ENCODE results near the gene ALPK1. TPM values are rescaled to one million over a fixed set of nuclear protein-coding genes. Genes with fewer than 3 reads are reported as not detected.
A peak's percentile ranks its signal among the peaks of the same experiment; 100 is the strongest.

The ALPK1 gene
- polyA plus RNA-seq, 1 donor from 2014 or later = 0.10 TPM

DNA sequence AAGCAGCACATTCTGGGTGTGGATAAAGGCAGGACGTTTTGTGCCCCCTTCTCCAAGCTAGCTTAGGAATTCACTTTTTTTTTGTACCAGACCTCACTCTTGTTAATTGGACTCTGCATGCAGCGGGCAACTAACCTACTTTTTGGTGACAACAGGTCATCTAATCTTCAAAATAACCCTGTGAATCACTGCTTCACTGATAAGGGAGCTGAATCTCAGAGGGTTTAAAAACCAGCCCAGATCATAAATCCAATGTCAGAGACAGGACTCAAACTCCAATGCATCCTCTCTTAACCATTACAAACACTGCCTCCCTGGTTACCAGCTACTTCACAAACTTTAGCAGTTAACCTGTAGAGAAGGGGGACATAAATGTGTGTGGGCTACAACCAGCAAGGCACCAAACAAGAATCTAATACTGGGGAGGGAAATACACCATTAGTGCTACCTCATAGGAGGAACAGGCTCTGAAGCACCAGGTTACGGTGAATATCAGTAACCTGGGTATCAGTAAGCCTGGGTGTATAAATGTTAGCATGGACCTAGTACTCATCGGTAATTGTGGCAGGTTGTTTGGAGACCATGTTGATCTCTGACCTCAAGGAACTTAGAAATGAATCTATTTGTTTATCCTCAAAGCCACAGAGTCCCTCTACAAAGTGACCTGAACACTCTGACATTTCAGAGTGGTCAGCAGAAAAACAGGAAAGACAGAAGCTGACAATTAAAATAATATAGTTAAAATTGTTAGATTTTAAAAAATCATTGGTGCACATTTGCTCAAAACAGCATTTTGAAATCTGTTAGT is 14.1 kb upstream of the ALPK1 start:
- Histone ChIP-seq H2AFZ (ENCODE audit: low read depth, low read length) (no peak overlapping the region), H3K27ac (ENCODE audit: low read length) (no peak overlapping the region), H3F3A (ENCODE audit: insufficient read depth, low read length, poor library complexity, severe bottlenecking) (no peaks in the 10 kb centered on the region), H3K4me2 (ENCODE audit: low read length) (no peak overlapping the region), H4K20me1 (ENCODE audit: insufficient read depth) (no peaks in the 10 kb centered on the region), H3K27me3 (ENCODE audit: insufficient read depth, low read depth, low read length) (peaks cover 3% of the 10 kb centered on the region), H3K4me3 (ENCODE audit: low read length) (no peak overlapping the region), H3K9me3 (ENCODE audit: low read length) (no peaks in the 10 kb centered on the region), H3K36me3 (ENCODE audit: insufficient read depth, low read length) (no peaks in the 10 kb centered on the region), H3K9ac (ENCODE audit: low read length) (no peak overlapping the region), H3K79me2 (replicated peaks; ENCODE audit: insufficient read depth, low read length) (no peaks in the 10 kb centered on the region), H3K9me2 (ENCODE audit: insufficient read depth, low read length) (no peaks in the 10 kb centered on the region)
- no peak for TF ChIP-seq EP300 (conservative IDR thresholded peaks at IDR 0.05; ENCODE audit: poor library complexity, severe bottlenecking)
- TF ChIP-seq POLR2AphosphoS5 (IDR thresholded peaks at IDR 0.05) = no peak
- TF ChIP-seq, protein P1, sequence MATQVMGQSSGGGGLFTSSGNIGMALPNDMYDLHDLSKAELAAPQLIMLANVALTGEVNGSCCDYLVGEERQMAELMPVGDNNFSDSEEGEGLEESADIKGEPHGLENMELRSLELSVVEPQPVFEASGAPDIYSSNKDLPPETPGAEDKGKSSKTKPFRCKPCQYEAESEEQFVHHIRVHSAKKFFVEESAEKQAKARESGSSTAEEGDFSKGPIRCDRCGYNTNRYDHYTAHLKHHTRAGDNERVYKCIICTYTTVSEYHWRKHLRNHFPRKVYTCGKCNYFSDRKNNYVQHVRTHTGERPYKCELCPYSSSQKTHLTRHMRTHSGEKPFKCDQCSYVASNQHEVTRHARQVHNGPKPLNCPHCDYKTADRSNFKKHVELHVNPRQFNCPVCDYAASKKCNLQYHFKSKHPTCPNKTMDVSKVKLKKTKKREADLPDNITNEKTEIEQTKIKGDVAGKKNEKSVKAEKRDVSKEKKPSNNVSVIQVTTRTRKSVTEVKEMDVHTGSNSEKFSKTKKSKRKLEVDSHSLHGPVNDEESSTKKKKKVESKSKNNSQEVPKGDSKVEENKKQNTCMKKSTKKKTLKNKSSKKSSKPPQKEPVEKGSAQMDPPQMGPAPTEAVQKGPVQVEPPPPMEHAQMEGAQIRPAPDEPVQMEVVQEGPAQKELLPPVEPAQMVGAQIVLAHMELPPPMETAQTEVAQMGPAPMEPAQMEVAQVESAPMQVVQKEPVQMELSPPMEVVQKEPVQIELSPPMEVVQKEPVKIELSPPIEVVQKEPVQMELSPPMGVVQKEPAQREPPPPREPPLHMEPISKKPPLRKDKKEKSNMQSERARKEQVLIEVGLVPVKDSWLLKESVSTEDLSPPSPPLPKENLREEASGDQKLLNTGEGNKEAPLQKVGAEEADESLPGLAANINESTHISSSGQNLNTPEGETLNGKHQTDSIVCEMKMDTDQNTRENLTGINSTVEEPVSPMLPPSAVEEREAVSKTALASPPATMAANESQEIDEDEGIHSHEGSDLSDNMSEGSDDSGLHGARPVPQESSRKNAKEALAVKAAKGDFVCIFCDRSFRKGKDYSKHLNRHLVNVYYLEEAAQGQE (IDR thresholded peaks at IDR 0.05; ENCODE audit: borderline replicate concordance) = no peak
- no peak for TF ChIP-seq EZH2 (IDR thresholded peaks at IDR 0.05; ENCODE audit: borderline replicate concordance, insufficient read depth, low read length, poor library complexity, severe bottlenecking)
- TF ChIP-seq SMC3 (conservative IDR thresholded peaks at IDR 0.05; ENCODE audit: poor library complexity) = no peak

DNA sequence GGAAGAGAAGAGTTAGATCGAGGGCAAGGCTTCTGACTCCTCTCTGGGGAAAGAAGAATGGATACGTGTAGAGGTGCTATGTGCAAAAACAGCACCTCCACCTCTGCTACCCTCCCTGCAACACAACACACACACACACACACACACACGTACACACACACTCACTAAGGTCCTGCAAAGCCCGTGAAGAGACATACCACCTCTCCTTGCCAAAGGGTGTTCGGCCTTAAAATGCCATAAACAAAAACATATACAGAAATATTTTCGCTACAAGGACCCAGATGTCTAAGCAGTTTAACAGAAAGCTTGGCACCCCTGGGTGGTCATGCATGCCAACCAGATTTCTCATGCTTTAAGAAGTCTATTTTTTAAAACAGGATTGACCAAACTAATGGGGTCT is 13.0 kb upstream of the ALPK1 start:
- peaks cover 3% of the 10 kb centered on the region for H3K27me3 ChIP-seq (ENCODE audit: insufficient read depth, low read depth, low read length)
- no peaks in the 10 kb centered on the region for H3K9me2 ChIP-seq (ENCODE audit: insufficient read depth, low read length)
- no peak overlapping the region for H2AFZ ChIP-seq (ENCODE audit: low read depth, low read length)
- no peaks in the 10 kb centered on the region for H4K20me1 ChIP-seq (ENCODE audit: insufficient read depth)
- no peak overlapping the region for H3K9ac ChIP-seq (ENCODE audit: low read length)
- H3K27ac ChIP-seq (ENCODE audit: low read length) = no peak overlapping the region
- no peaks in the 10 kb centered on the region for H3F3A ChIP-seq (ENCODE audit: insufficient read depth, low read length, poor library complexity, severe bottlenecking)
- H3K4me3 ChIP-seq (ENCODE audit: low read length) = peak overlapping the region; percentile 89
- no peaks in the 10 kb centered on the region for H3K79me2 ChIP-seq (replicated peaks; ENCODE audit: insufficient read depth, low read length)
- H3K36me3 ChIP-seq (ENCODE audit: insufficient read depth, low read length) = no peaks in the 10 kb centered on the region
- no peak overlapping the region for H3K4me2 ChIP-seq (ENCODE audit: low read length)
- no peaks in the 10 kb centered on the region for H3K9me3 ChIP-seq (ENCODE audit: low read length)
- TF ChIP-seq RAD21 (conservative IDR thresholded peaks at IDR 0.05) = no peak
- no peak for TF ChIP-seq EZH2 (IDR thresholded peaks at IDR 0.05; ENCODE audit: borderline replicate concordance, insufficient read depth, low read length, poor library complexity, severe bottlenecking)
- TF ChIP-seq, protein P1 (IDR thresholded peaks at IDR 0.05; ENCODE audit: borderline replicate concordance) = no peak

Measured in neural cell (in vitro differentiated cells).